Mucosa of descending colon (tissue), 3 donors: Measurements from ENCODE around the gene CENPE. TPM values are rescaled to one million over a fixed set of nuclear protein-coding genes. Genes with fewer than 3 reads are reported as not detected.
"Not testable (repeated sequence)": the region's sequence is repeated elsewhere in the genome, so short reads cannot be mapped to it uniquely, and the experiment has no call there.

Experiments
- ATAC-seq: fragments of 200-7000 bp; cut with Tn5 transposase; one replicate; pipeline ENCODE4 v1.9.1; 2020; ENCODE audit warnings: mild to moderate bottlenecking, moderate library complexity
- DNase-seq, 3 donors: peaks; one replicate each; pipeline ENCODE4 v3.0.0-alpha.2; 2020
- H3K36me3 ChIP-seq: fragments of 200-600 bp; one replicate; pipeline ENCODE4 v1.8.0; 2021; ENCODE audit warnings: low read depth, mild to moderate bottlenecking
- H3K4me1 ChIP-seq: fragments of 200-600 bp; one replicate; pipeline ENCODE4 v1.8.0; 2021; ENCODE audit warnings: low read depth, mild to moderate bottlenecking
- H3K4me3 ChIP-seq: fragments of 200-600 bp; one replicate; pipeline ENCODE4 v1.8.0; 2021; ENCODE audit warnings: mild to moderate bottlenecking
- H3K9me3 ChIP-seq: fragments of 200-600 bp; one replicate; pipeline ENCODE4 v1.8.0; 2021; ENCODE audit warnings: mild to moderate bottlenecking
- CTCF ChIP-seq: fragments of 200-600 bp; IDR thresholded peaks from one replicate; pipeline ENCODE4 v1.8.0; 2022; ENCODE audit warnings: antibody characterized with exemption, mild to moderate bottlenecking
- intact Hi-C, 2 donors: fragments of 100-400 bp; cut with DNase I in 1 of 2; cut with micrococcal nuclease in 1 of 2; formaldehyde crosslinking; loops; one replicate each; pipeline versions ENCODE4 v1.11.0 to v1.11.1; 2022; cut with DNase I, micrococcal nuclease
- total RNA-seq, 3 donors: library from RNA; stranded (reverse); fragmentation: NEBNext Ultra II Directional in 2 of 3; extraction: Animal tissue kit (Norgen Biotek cat#: 25700) in 2 of 3; gene quantifications; one replicate each; pipeline versions ENCODE4 v1.2.1 to v1.2.4, GENCODE V29; 2021 to 2023
- donor health status: DM: no; HTN: no; CAD: no; lungs with moderate emphysema.
- donor health status: DM: no; HTN: no; CAD: no.
- donor health status: DM: no; HTN: yes; CAD: no.

The CENPE gene
- total RNA-seq, 3 donors from 2014 or later: 1.9 to 9.3 (median 2.8) TPM

- DNase-seq (no peak), ATAC-seq (no peak)
- Histone ChIP-seq H3K36me3 (no peaks in the 10 kb centered on the region), H3K9me3 (no peaks in the 10 kb centered on the region), H3K4me3 (no peak overlapping the region), H3K4me1 (no peaks in the 10 kb centered on the region)
- TF ChIP-seq CTCF: no peak
- intact Hi-C loops: no loop called here
Measured at GRCh38 chr4:103201724-103202123, 3.6 kb upstream of the CENPE start.

- Histone ChIP-seq H3K9me3 (no peaks in the 10 kb centered on the region), H3K36me3 (no peaks in the 10 kb centered on the region), H3K4me1 (no peaks in the 10 kb centered on the region), H3K4me3 (no peak overlapping the region)
- no peak for TF ChIP-seq CTCF
- ATAC-seq (no peak), DNase-seq (no peak)
- intact Hi-C loops: no loop called here
Measured at GRCh38 chr4:103201253-103201652, 3.1 kb upstream of the CENPE start.

GRCh38 chr4:103199009-103199408 lies 866 bp upstream of the CENPE start:
- DNase-seq (peak in 2 of 3 donors; percentile 8 to 25), ATAC-seq (no peak)
- H3K36me3 ChIP-seq: no peaks in the 10 kb centered on the region
- intact Hi-C loops: no loop called here
- H3K9me3 ChIP-seq: no peaks in the 10 kb centered on the region
- H3K4me1 ChIP-seq: no peaks in the 10 kb centered on the region
- no peak overlapping the region for H3K4me3 ChIP-seq
- no peak for TF ChIP-seq CTCF

- DNase-seq (no peak), ATAC-seq (peak; percentile 70)
- Histone ChIP-seq H3K4me3 (peak overlapping the region; percentile 64), H3K9me3 (no peaks in the 10 kb centered on the region), H3K36me3 (no peaks in the 10 kb centered on the region), H3K4me1 (no peaks in the 10 kb centered on the region)
- TF ChIP-seq CTCF: no peak
- intact Hi-C loops: no loop called here
Measured at GRCh38 chr4:103197765-103198110, 405 bp downstream of the CENPE start.

GRCh38 chr4:103193457-103193856 lies 4.7 kb downstream of the CENPE start:
- no peaks in the 10 kb centered on the region for H3K9me3 ChIP-seq
- ATAC-seq (no peak), DNase-seq (no peak)
- no peaks in the 10 kb centered on the region for H3K4me1 ChIP-seq
- TF ChIP-seq CTCF: no peak
- no peaks in the 10 kb centered on the region for H3K36me3 ChIP-seq
- H3K4me3 ChIP-seq: no peak overlapping the region
- intact Hi-C loops: no loop called here

- ATAC-seq (no peak), DNase-seq (no peak)
- no peak for TF ChIP-seq CTCF
- intact Hi-C loops: no loop called here
- H3K36me3 ChIP-seq: no peaks in the 10 kb centered on the region
- no peak overlapping the region for H3K4me3 ChIP-seq
- peaks cover 3% of the 10 kb centered on the region for H3K9me3 ChIP-seq
- no peaks in the 10 kb centered on the region for H3K4me1 ChIP-seq
Measured at GRCh38 chr4:103171006-103171405, 27.1 kb downstream of the CENPE start.

- H3K9me3 ChIP-seq, H3K36me3 ChIP-seq, ATAC-seq, DNase-seq, H3K4me3 ChIP-seq, intact Hi-C loops, H3K4me1 ChIP-seq: not testable (repeated sequence)
Measured at GRCh38 chr4:103169750-103170149, 28.4 kb downstream of the CENPE start.
